Skin epidermis (tissue), 12 donors: Measurements from ENCODE around the gene SNAP91.
"Not testable (repeated sequence)": the region's sequence is repeated elsewhere in the genome, so short reads cannot be mapped to it uniquely, and the experiment has no call there.

Experiments
- H3K27ac ChIP-seq, 21 experiments: fragments of 200-600 bp; sonication (generic) in 11 of 21; one replicate each; pipeline ENCODE4 v1.5.0; 2020; ENCODE audit warnings: mild to moderate bottlenecking in 3 of 21, inconsistent platforms in 2 of 21, moderate library complexity in 2 of 21
- H3K4me3 ChIP-seq, 7 experiments: fragments of 200-600 bp; sonication (generic) in 2 of 7; one replicate each; pipeline ENCODE4 v1.5.0; 2020; ENCODE audit warnings: inconsistent platforms in 2 of 7, mild to moderate bottlenecking in 2 of 7, moderate library complexity in 1 of 7

Gene SNAP91

GRCh38 chr6:83636800-83637199 is 72.1 kb downstream of the SNAP91 start:
- no peak overlapping the region for H3K27ac ChIP-seq
- H3K4me3 ChIP-seq, result no peak overlapping the region

GRCh38 chr6:83633609-83634008 is 75.3 kb downstream of the SNAP91 start:
- no peak overlapping the region for H3K4me3 ChIP-seq

GRCh38 chr6:83633149-83633548 is 75.8 kb downstream of the SNAP91 start:
- no peak overlapping the region for H3K4me3 ChIP-seq
- H3K27ac ChIP-seq, result no peak overlapping the region

More at GRCh38 chr6:83633609-83634008, 75.3 kb downstream of the SNAP91 start:
- no peak overlapping the region for H3K27ac ChIP-seq

GRCh38 chr6:83629908-83630307 is 79.0 kb downstream of the SNAP91 start:
- not testable (repeated sequence) for H3K4me3 ChIP-seq, H3K27ac ChIP-seq

- Histone ChIP-seq H3K27ac (no peak overlapping the region), H3K4me3 (no peak overlapping the region)
These were observed 93.6 kb downstream of the SNAP91 start for GRCh38 chr6:83615025-83615999.

- Histone ChIP-seq H3K27ac (no peak overlapping the region), H3K4me3 (no peak overlapping the region)
These were observed 95.5 kb downstream of the SNAP91 start for GRCh38 chr6:83613378-83613777.

GRCh38 chr6:83609248-83609647 is 99.7 kb downstream of the SNAP91 start:
- no peak overlapping the region for H3K4me3 ChIP-seq
- no peak overlapping the region for H3K27ac ChIP-seq

GRCh38 chr6:83605517-83605916 is 103.4 kb downstream of the SNAP91 start:
- no peak overlapping the region for H3K4me3 ChIP-seq
- no peak overlapping the region for H3K27ac ChIP-seq

GRCh38 chr6:83603551-83603950 is 105.3 kb downstream of the SNAP91 start:
- no peak overlapping the region for H3K27ac ChIP-seq
- no peak overlapping the region for H3K4me3 ChIP-seq

- Histone ChIP-seq H3K27ac (no peak overlapping the region), H3K4me3 (no peak overlapping the region)
These were observed 107.8 kb downstream of the SNAP91 start for GRCh38 chr6:83601119-83601518.

- Histone ChIP-seq H3K4me3 (no peak overlapping the region), H3K27ac (no peak overlapping the region)
These were observed 108.4 kb downstream of the SNAP91 start for GRCh38 chr6:83600459-83600858.

- Histone ChIP-seq H3K4me3 (no peak overlapping the region), H3K27ac (no peak overlapping the region)
These were observed 111.4 kb downstream of the SNAP91 start for GRCh38 chr6:83597511-83597910.

GRCh38 chr6:83597051-83597450 is 111.8 kb downstream of the SNAP91 start:
- Histone ChIP-seq H3K27ac (no peak overlapping the region), H3K4me3 (no peak overlapping the region)

- Histone ChIP-seq H3K27ac (no peak overlapping the region), H3K4me3 (no peak overlapping the region)
These were observed 114.0 kb downstream of the SNAP91 start for GRCh38 chr6:83594941-83595340.

- H3K4me3 ChIP-seq, result no peak overlapping the region
- H3K27ac ChIP-seq, result no peak overlapping the region
These were observed 115.5 kb downstream of the SNAP91 start for GRCh38 chr6:83593395-83593785.

GRCh38 chr6:83592770-83593394 is 116.0 kb downstream of the SNAP91 start:
- H3K4me3 ChIP-seq, result no peak overlapping the region
- no peak overlapping the region for H3K27ac ChIP-seq

GRCh38 chr6:83590416-83590815 is 118.5 kb downstream of the SNAP91 start:
- H3K4me3 ChIP-seq, result no peak overlapping the region
- no peak overlapping the region for H3K27ac ChIP-seq

- Histone ChIP-seq H3K4me3 (no peak overlapping the region), H3K27ac (no peak overlapping the region)
These were observed 119.8 kb downstream of the SNAP91 start for GRCh38 chr6:83589076-83589475.

- Histone ChIP-seq H3K27ac (no peak overlapping the region), H3K4me3 (no peak overlapping the region)
These were observed 130.8 kb downstream of the SNAP91 start for GRCh38 chr6:83578057-83578456.

- H3K27ac ChIP-seq, result no peak overlapping the region
These were observed 134.1 kb downstream of the SNAP91 start for GRCh38 chr6:83574783-83575182.

GRCh38 chr6:83571663-83572185 is 137.2 kb downstream of the SNAP91 start:
- H3K4me3 ChIP-seq, result not testable (repeated sequence)

More at GRCh38 chr6:83574783-83575182, 134.1 kb downstream of the SNAP91 start:
- H3K4me3 ChIP-seq, result no peak overlapping the region

More at GRCh38 chr6:83571663-83572185, 137.2 kb downstream of the SNAP91 start:
- H3K27ac ChIP-seq, result not testable (repeated sequence)
